Left ventricle myocardium inferior (tissue), 1 donor: Measurements from ENCODE around the gene METRN. TPM values are rescaled to one million over a fixed set of nuclear protein-coding genes. Genes with fewer than 3 reads are reported as not detected.

Experiments
- DNase-seq: peaks from one replicate; pipeline ENCODE4 v3.0.0-alpha.2; 2020
- H3K27ac ChIP-seq: fragments of 200-600 bp; replicated peaks from 2 replicates; pipeline ENCODE4 v1.8.0; 2021
- H3K27me3 ChIP-seq: fragments of 200-600 bp; 2 replicates; pipeline ENCODE4 v1.8.0; 2021; ENCODE audit warnings: low read depth
- H3K36me3 ChIP-seq: fragments of 200-600 bp; 2 replicates; pipeline ENCODE4 v1.8.0; 2021
- H3K4me1 ChIP-seq: fragments of 200-600 bp; 2 replicates; pipeline ENCODE4 v1.8.0; 2021
- H3K4me3 ChIP-seq: fragments of 200-600 bp; 2 replicates; pipeline ENCODE4 v1.8.0; 2021; ENCODE audit warnings: mild to moderate bottlenecking, moderate library complexity
- H3K9me3 ChIP-seq: fragments of 200-600 bp; replicated peaks from 2 replicates; pipeline ENCODE4 v1.8.0; 2021
- CTCF ChIP-seq: fragments of 200-600 bp; IDR thresholded peaks from 2 replicates; pipeline ENCODE4 v1.8.0; 2021; ENCODE audit warnings: antibody characterized with exemption, mild to moderate bottlenecking, borderline replicate concordance
- intact Hi-C: fragments of 100-400 bp; cut with micrococcal nuclease; formaldehyde crosslinking; loops from one replicate; pipeline ENCODE4 v1.11.0; 2022
- total RNA-seq: library from RNA; stranded (reverse); fragmentation: NEBNext Ultra II Directional; extraction: Animal tissue kit (Norgen Biotek cat#: 25700); gene quantifications from one replicate; pipeline ENCODE4 v1.2.1, GENCODE V29; 2021
- donor health status: DM: no; HTN: yes; CAD: no; lungs with severe emphysema.

METRN gene
- total RNA-seq, 1 donor from 2014 or later = 62.5 TPM

DNA sequence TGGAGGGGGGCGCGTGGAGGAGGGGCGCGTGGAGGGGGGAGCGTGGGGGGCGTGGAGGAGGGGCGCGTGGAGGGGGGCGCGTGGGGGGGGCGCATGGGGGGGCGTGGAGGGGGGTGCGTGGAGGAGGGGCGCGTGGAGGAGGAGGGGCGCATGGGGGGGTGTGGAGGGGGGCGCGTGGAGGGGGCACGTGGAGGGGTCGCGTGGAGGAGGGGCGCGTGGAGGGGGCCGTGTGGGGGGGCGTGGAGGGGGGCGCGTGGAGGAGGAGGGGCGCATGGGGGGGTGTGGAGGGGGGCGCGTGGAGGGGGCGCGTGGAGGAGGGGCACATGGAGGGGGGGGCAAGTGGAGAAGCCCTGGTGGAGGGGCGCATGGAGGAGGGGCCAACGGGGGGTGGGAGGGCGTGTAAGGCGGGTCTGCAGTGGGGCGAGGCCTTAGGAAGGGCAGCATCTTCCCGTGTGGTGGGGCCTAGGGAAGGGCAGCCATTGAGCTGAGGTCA lies 52.9 kb downstream of the METRN start:
- Histone ChIP-seq H3K9me3 (no peaks in the 10 kb centered on the region), H3K36me3 (no peaks in the 10 kb centered on the region), H3K27ac (no peak overlapping the region), H3K4me1 (no peaks in the 10 kb centered on the region), H3K27me3 (peaks cover 51% of the 10 kb centered on the region), H3K4me3 (no peak overlapping the region)
- no peak for DNase-seq
- TF ChIP-seq CTCF = no peak
- intact Hi-C loops = no loop called here

DNA sequence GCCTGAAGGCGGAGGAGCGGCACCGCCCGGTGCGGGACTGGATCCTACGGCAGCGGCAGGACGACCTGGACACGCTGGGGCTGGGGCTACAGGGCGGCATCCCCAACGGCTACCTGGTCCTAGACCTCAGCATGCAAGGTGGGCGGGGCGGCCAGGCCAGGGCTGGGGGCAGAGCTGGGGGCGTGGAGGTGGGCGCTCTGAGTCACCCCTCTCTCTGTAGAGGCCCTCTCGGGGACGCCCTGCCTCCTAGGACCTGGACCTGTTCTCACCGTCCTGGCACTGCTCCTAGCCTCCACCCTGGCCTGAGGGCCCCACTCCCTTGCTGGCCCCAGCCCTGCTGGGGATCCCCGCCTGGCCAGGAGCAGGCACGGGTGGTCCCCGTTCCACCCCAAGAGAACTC lies 53.5 kb downstream of the METRN start:
- intact Hi-C loops = no loop called here
- H3K9me3 ChIP-seq = no peaks in the 10 kb centered on the region
- H3K4me1 ChIP-seq = no peaks in the 10 kb centered on the region
- H3K36me3 ChIP-seq = no peaks in the 10 kb centered on the region
- no peak for DNase-seq
- H3K4me3 ChIP-seq = no peak overlapping the region
- H3K27me3 ChIP-seq = peaks cover 45% of the 10 kb centered on the region
- no peak for TF ChIP-seq CTCF
- no peak overlapping the region for H3K27ac ChIP-seq

Other genes starting within 250 kb of the METRN start
- 17.4 TPM for gene CAPN15, start 187.4 kb upstream of the METRN start, total RNA-seq
- gene PRR35, start 154.7 kb upstream of the METRN start, total RNA-seq = not detected
- 0.11 TPM for gene NHLRC4, start 148.1 kb upstream of the METRN start, total RNA-seq
- 21.4 TPM for gene PIGQ, start 145.2 kb upstream of the METRN start, total RNA-seq
- gene RAB40C, start 125.1 kb upstream of the METRN start, total RNA-seq = 10.3 TPM
- 0.14 TPM for gene WFIKKN1, start 84.1 kb upstream of the METRN start, total RNA-seq
- gene METTL26, start 78.8 kb upstream of the METRN start, total RNA-seq = 49.2 TPM
- 181 TPM for gene MCRIP2, start 73.3 kb upstream of the METRN start, total RNA-seq
- 9.2 TPM for gene WDR90, start 65.8 kb upstream of the METRN start, total RNA-seq
- 90.3 TPM for gene RHOT2, start 47.0 kb upstream of the METRN start, total RNA-seq
- gene RHBDL1, start 39.4 kb upstream of the METRN start, total RNA-seq = 2.3 TPM
- 113 TPM for gene STUB1, start 34.7 kb upstream of the METRN start, total RNA-seq
- 43.1 TPM for gene JMJD8, start 30.8 kb upstream of the METRN start, total RNA-seq
- gene WDR24, start 24.7 kb upstream of the METRN start, total RNA-seq = 9.5 TPM
- 0.08 TPM for gene FBXL16, start 9.3 kb upstream of the METRN start, total RNA-seq
- gene ANTKMT, start 6.0 kb downstream of the METRN start, total RNA-seq = 30.7 TPM
- 0.49 TPM for gene CCDC78, start 11.3 kb downstream of the METRN start, total RNA-seq
- 12.0 TPM for gene HAGHL, start 12.0 kb downstream of the METRN start, total RNA-seq
- gene CIAO3, start 25.9 kb downstream of the METRN start, total RNA-seq = 30.3 TPM
- 0.91 TPM for gene MSLN, start 45.6 kb downstream of the METRN start, total RNA-seq
- gene RPUSD1, start 73.3 kb downstream of the METRN start, total RNA-seq = 10.6 TPM
- gene CHTF18, start 73.5 kb downstream of the METRN start, total RNA-seq = 3.1 TPM
- gene GNG13, start 85.6 kb downstream of the METRN start, total RNA-seq = not detected